HepG2 (cell line): ENCODE data around the gene E2F3. TPM values are rescaled to one million over a fixed set of nuclear protein-coding genes. Genes with fewer than 3 reads are reported as not detected.

Experiments used
- ATF5 ChIP-seq: sonication (generic); formaldehyde crosslinking; IDR thresholded peaks from 2 replicates; pipeline ENCODE4 v1.4.0; 2020; ENCODE audit warnings: mild to moderate bottlenecking, low read depth, missing genetic modification reagents
- ATF6 ChIP-seq: sonication (generic); formaldehyde crosslinking; conservative IDR thresholded peaks from 2 replicates; pipeline ENCODE4 v1.4.0; 2020; ENCODE audit warnings: missing genetic modification reagents
- CBFB ChIP-seq: sonication (generic); formaldehyde crosslinking; IDR thresholded peaks from 2 replicates; pipeline ENCODE4 v1.4.0; 2020; ENCODE audit warnings: missing genetic modification reagents
- FIP1L1 ChIP-seq: fragments of 200-400 bp; formaldehyde crosslinking; IDR thresholded peaks from 2 replicates; pipeline ENCODE4 v1.6.1; 2018; ENCODE audit warnings: low read depth, mild to moderate bottlenecking, low read length, moderate library complexity, borderline replicate concordance; ENCODE audit not compliant: insufficient read depth
- FLYWCH1 ChIP-seq: sonication (generic); formaldehyde crosslinking; IDR thresholded peaks from 2 replicates; pipeline ENCODE4 v1.8.1; 2023; ENCODE audit warnings: mild to moderate bottlenecking, missing genetic modification reagents
- NCOR1 ChIP-seq: fragments of 200-600 bp; sonication (generic); IDR thresholded peaks from 2 replicates; pipeline ENCODE4 v1.7.0; 2017; ENCODE audit warnings: antibody characterized with exemption, low read length, borderline replicate concordance
- PHF21A ChIP-seq: sonication (generic); formaldehyde crosslinking; IDR thresholded peaks from 2 replicates; pipeline ENCODE4 v1.5.0; 2020; ENCODE audit warnings: mild to moderate bottlenecking, missing genetic modification reagents
- SIN3A ChIP-seq: IDR thresholded peaks from 2 replicates; pipeline ENCODE4 v1.6.1; 2011; ENCODE audit warnings: low read depth, mild to moderate bottlenecking, control low read depth, low read length, borderline replicate concordance
- SP1 ChIP-seq, 2 experiments: fragments of 450-650 bp in 1 of 2; sonication (generic) in 1 of 2; formaldehyde crosslinking in 1 of 2; IDR thresholded peaks; 2 replicates each; pipeline versions ENCODE4 v1.4.0 to v1.6.1; 2016 to 2020; ENCODE audit warnings: missing genetic modification reagents in 1 of 2
- TCF12 ChIP-seq, 2 experiments: fragments of 450-650 bp in 1 of 2; sonication (generic) in 1 of 2; formaldehyde crosslinking in 1 of 2; IDR thresholded peaks; 2 replicates each; pipeline versions ENCODE4 v1.6.1 to v1.8.0; 2017 to 2022; ENCODE audit warnings: antibody characterized with exemption in 1 of 2, mild to moderate bottlenecking in 1 of 2, missing genetic modification reagents in 1 of 2, moderate library complexity in 1 of 2
- ZC3H13 ChIP-seq: sonication (generic); formaldehyde crosslinking; IDR thresholded peaks from 2 replicates; pipeline ENCODE4 v1.8.1; 2023; ENCODE audit warnings: mild to moderate bottlenecking, missing genetic modification reagents, moderate library complexity
- ZMYM4 ChIP-seq: sonication (generic); formaldehyde crosslinking; IDR thresholded peaks from 2 replicates; pipeline ENCODE4 v1.8.1; 2023; ENCODE audit warnings: mild to moderate bottlenecking, missing genetic modification reagents
- ZNF746 ChIP-seq: sonication (generic); formaldehyde crosslinking; IDR thresholded peaks from 2 replicates; pipeline ENCODE4 v1.8.0; 2022; ENCODE audit warnings: mild to moderate bottlenecking, missing genetic modification reagents
- ZNF780A ChIP-seq: sonication (generic); formaldehyde crosslinking; IDR thresholded peaks from 2 replicates; pipeline ENCODE4 v1.8.0; 2022; ENCODE audit warnings: mild to moderate bottlenecking, missing genetic modification reagents, moderate library complexity
- polyA plus RNA-seq, 8 experiments: library from polyadenylated mRNA; depleted of rRNA in 3 of 8; stranded (reverse) in 7 of 8; unstranded in 1 of 8; fragments of >200 nt; fragmentation: Illumina TruSeq in 4 of 8; extraction: Trizol in 4 of 8; gene quantifications; 2 replicates each; pipeline versions ENCODE4 v1.2.1 to v1.2.3, GENCODE V29; 2011 to 2016; ENCODE audit warnings: low read depth in 4 of 8, missing spikeins in 1 of 8, mixed read lengths in 1 of 8; ENCODE audit not compliant: insufficient read depth in 1 of 8
- total RNA-seq, 5 experiments: library from RNA; depleted of rRNA; stranded (reverse); fragments of >200 nt; fragmentation: Illumina TruSeq; extraction: Trizol; gene quantifications; 2 replicates each; pipeline ENCODE4 v1.2.3, GENCODE V29; 2016; ENCODE audit warnings: low read depth in 1 of 5
- TF ChIP-seq, protein P1 (sequence below): sonication (generic); formaldehyde crosslinking; IDR thresholded peaks from 2 replicates; pipeline ENCODE4 v1.9.0; 2021; ENCODE audit warnings: mild to moderate bottlenecking, missing genetic modification reagents

Gene E2F3
- total and polyA plus RNA-seq, 2 of the 13 experiments (the other 11 are each of a cell fraction or from before 2014, with no cell fraction given) = 8.5 to 12.7 TPM

DNA sequence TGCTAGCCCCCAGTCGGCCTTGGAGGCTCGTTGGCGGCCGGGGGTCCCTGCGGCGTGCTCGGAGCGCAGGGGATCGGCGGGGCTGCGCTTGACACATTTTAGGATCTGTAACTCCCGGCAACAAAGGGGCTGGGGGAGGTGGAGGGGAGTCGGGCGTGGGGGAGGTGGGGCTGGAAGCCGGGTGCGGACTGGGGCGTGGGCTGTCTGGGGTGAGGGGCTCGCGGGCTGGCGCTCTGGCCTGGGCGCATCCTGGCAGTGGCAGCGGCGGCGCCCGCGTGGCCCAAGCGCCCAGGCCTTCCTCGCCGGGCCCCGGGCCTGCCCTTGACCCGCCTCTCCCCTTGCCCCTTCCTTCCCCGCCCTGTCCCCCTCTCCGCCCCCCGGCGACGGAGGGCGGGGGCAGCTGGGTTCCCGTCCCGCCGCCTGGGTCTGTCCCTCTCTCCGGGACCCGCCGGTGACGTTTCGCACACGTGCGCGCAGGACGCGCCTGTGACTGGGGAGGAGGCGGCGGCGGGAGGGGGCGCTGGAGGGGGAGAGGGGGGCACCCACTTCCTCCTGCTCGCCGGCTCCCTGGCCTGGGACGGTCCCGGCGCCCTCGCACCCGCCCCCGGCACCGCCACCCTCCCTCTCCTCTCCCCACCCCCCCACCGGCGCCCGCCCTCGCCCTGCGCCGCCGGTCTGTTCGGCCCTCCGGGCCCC lies 1.5 kb downstream of the E2F3 start (continued):
- TF ChIP-seq NCOR1 = no peak
- TF ChIP-seq PHF21A (CRISPR knock-in tag) = peak; percentile 80; the same call in 1 of the 2 replicates
- TF ChIP-seq ATF6 (CRISPR knock-in tag) = no peak
- peak; percentile 26; the same call in 1 of the 2 replicates for TF ChIP-seq ZNF780A (CRISPR knock-in tag)
- no peak for TF ChIP-seq TCF12 (IDR thresholded peaks at IDR 0.05)
- peak; percentile 71; the same call in 1 of the 2 replicates for TF ChIP-seq TCF12 (CRISPR knock-in tag; IDR thresholded peaks at IDR 0.05)
- no peak for TF ChIP-seq FLYWCH1 (CRISPR knock-in tag)
- TF ChIP-seq, protein P1, sequence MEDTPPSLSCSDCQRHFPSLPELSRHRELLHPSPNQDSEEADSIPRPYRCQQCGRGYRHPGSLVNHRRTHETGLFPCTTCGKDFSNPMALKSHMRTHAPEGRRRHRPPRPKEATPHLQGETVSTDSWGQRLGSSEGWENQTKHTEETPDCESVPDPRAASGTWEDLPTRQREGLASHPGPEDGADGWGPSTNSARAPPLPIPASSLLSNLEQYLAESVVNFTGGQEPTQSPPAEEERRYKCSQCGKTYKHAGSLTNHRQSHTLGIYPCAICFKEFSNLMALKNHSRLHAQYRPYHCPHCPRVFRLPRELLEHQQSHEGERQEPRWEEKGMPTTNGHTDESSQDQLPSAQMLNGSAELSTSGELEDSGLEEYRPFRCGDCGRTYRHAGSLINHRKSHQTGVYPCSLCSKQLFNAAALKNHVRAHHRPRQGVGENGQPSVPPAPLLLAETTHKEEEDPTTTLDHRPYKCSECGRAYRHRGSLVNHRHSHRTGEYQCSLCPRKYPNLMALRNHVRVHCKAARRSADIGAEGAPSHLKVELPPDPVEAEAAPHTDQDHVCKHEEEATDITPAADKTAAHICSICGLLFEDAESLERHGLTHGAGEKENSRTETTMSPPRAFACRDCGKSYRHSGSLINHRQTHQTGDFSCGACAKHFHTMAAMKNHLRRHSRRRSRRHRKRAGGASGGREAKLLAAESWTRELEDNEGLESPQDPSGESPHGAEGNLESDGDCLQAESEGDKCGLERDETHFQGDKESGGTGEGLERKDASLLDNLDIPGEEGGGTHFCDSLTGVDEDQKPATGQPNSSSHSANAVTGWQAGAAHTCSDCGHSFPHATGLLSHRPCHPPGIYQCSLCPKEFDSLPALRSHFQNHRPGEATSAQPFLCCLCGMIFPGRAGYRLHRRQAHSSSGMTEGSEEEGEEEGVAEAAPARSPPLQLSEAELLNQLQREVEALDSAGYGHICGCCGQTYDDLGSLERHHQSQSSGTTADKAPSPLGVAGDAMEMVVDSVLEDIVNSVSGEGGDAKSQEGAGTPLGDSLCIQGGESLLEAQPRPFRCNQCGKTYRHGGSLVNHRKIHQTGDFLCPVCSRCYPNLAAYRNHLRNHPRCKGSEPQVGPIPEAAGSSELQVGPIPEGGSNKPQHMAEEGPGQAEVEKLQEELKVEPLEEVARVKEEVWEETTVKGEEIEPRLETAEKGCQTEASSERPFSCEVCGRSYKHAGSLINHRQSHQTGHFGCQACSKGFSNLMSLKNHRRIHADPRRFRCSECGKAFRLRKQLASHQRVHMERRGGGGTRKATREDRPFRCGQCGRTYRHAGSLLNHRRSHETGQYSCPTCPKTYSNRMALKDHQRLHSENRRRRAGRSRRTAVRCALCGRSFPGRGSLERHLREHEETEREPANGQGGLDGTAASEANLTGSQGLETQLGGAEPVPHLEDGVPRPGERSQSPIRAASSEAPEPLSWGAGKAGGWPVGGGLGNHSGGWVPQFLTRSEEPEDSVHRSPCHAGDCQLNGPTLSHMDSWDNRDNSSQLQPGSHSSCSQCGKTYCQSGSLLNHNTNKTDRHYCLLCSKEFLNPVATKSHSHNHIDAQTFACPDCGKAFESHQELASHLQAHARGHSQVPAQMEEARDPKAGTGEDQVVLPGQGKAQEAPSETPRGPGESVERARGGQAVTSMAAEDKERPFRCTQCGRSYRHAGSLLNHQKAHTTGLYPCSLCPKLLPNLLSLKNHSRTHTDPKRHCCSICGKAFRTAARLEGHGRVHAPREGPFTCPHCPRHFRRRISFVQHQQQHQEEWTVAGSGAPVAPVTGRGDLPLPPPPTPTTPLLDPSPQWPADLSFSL (CRISPR knock-in tag) = no peak
- peak; percentile 98 for TF ChIP-seq ZNF746 (CRISPR knock-in tag)
- peak; percentile 84; the same call in 1 of the 2 replicates for TF ChIP-seq CBFB (CRISPR knock-in tag)
- no peak for TF ChIP-seq SP1 (IDR thresholded peaks at IDR 0.05)
- peak; percentile 86 for TF ChIP-seq SP1 (CRISPR knock-in tag; IDR thresholded peaks at IDR 0.05)
- TF ChIP-seq ZC3H13 (CRISPR knock-in tag) = peak; percentile 94
- no peak for TF ChIP-seq ATF5 (CRISPR knock-in tag)
- peak; percentile 70; the same call in 1 of the 2 replicates for TF ChIP-seq ZMYM4 (CRISPR knock-in tag)
- TF ChIP-seq FIP1L1 = no peak
- 0 out of 2 replicates have a peak, but pooled peaks have one; percentile 55 for TF ChIP-seq SIN3A
